OCI-LY1 (cell line): ENCODE measurements around the gene PDGFD.
A peak's percentile ranks its signal among the peaks of the same experiment; 100 is the strongest.

Experiments
- H2AFZ ChIP-seq: fragments of 200-600 bp; sonication (generic), shearing (Covaris generic); 2 replicates; pipeline ENCODE4 v1.6.0; 2014; ENCODE audit warnings: antibody characterized with exemption, mild to moderate bottlenecking, low read length
- H3F3A ChIP-seq: fragments of 200-600 bp; sonication (generic), shearing (Covaris generic); 2 replicates; pipeline ENCODE4 v1.6.0; 2014; ENCODE audit warnings: mild to moderate bottlenecking, antibody characterized with exemption, low read length, moderate library complexity; ENCODE audit not compliant: insufficient read depth
- H3K27ac ChIP-seq: fragments of 200-600 bp; sonication (generic); 2 replicates; pipeline ENCODE4 v1.5.1; 2014; ENCODE audit warnings: low read length, mixed run types, mild to moderate bottlenecking, low read depth; ENCODE audit not compliant: poor library complexity, severe bottlenecking
- H3K27me3 ChIP-seq: fragments of 200-600 bp; sonication (generic); 2 replicates; pipeline ENCODE4 v1.6.0; 2014; ENCODE audit warnings: antibody characterized with exemption, mild to moderate bottlenecking, low read length, moderate library complexity; ENCODE audit not compliant: insufficient read depth
- H3K36me3 ChIP-seq: fragments of 200-600 bp; sonication (generic); 2 replicates; pipeline ENCODE4 v1.6.1; 2014; ENCODE audit warnings: mild to moderate bottlenecking, antibody characterized with exemption, low read length, moderate library complexity, mixed read lengths; ENCODE audit not compliant: insufficient read depth
- H3K4me1 ChIP-seq: fragments of 200-600 bp; sonication (generic); 2 replicates; pipeline ENCODE4 v1.5.1; 2014; ENCODE audit warnings: mild to moderate bottlenecking, low read length, moderate library complexity; ENCODE audit not compliant: insufficient read depth, severe bottlenecking
- H3K4me2 ChIP-seq: fragments of 200-600 bp; sonication (generic), shearing (Covaris generic); 2 replicates; pipeline ENCODE4 v1.6.1; 2014; ENCODE audit warnings: low read length
- H3K4me3 ChIP-seq: fragments of 200-600 bp; sonication (generic); 2 replicates; pipeline ENCODE4 v1.5.1; 2014; ENCODE audit warnings: low read length, low read depth, mild to moderate bottlenecking, mixed read lengths; ENCODE audit not compliant: poor library complexity, severe bottlenecking
- H3K79me2 ChIP-seq: fragments of 200-600 bp; shearing (Covaris generic); 2 replicates; pipeline ENCODE4 v1.6.1; 2016; ENCODE audit warnings: mixed run types, low read length, mixed read lengths; ENCODE audit not compliant: insufficient read depth
- H3K9ac ChIP-seq: fragments of 200-600 bp; sonication (generic), shearing (Covaris generic); 2 replicates; pipeline ENCODE4 v1.6.1; 2014; ENCODE audit warnings: mild to moderate bottlenecking, low read length, mixed read lengths
- H3K9me2 ChIP-seq: fragments of 200-600 bp; sonication (generic), shearing (Covaris generic); 2 replicates; pipeline ENCODE4 v1.6.1; 2014; ENCODE audit warnings: low read depth, mild to moderate bottlenecking, low read length, mixed read lengths
- H3K9me3 ChIP-seq: fragments of 200-600 bp; shearing (Covaris generic); 2 replicates; pipeline ENCODE4 v1.6.1; 2014; ENCODE audit warnings: low read length, mixed read lengths
- H4K20me1 ChIP-seq: fragments of 200-600 bp; sonication (generic), shearing (Covaris generic); 2 replicates; pipeline ENCODE4 v1.6.0; 2016; ENCODE audit warnings: mild to moderate bottlenecking, low read length; ENCODE audit not compliant: insufficient read depth
- EZH2 ChIP-seq: fragments of 200-600 bp; sonication (generic), shearing (Covaris generic); IDR thresholded peaks from 2 replicates; pipeline ENCODE4 v1.8.0; 2017; ENCODE audit warnings: borderline replicate concordance, mixed run types, mild to moderate bottlenecking, antibody characterized with exemption, low read length, moderate library complexity, mixed read lengths
- TF ChIP-seq, protein P1 (sequence below): fragments of 200-600 bp; sonication (generic), shearing (Covaris generic); IDR thresholded peaks from 2 replicates; pipeline ENCODE4 v1.5.1; 2017; ENCODE audit warnings: mild to moderate bottlenecking, antibody characterized with exemption, low read length, moderate library complexity, mixed read lengths

Gene PDGFD

DNA sequence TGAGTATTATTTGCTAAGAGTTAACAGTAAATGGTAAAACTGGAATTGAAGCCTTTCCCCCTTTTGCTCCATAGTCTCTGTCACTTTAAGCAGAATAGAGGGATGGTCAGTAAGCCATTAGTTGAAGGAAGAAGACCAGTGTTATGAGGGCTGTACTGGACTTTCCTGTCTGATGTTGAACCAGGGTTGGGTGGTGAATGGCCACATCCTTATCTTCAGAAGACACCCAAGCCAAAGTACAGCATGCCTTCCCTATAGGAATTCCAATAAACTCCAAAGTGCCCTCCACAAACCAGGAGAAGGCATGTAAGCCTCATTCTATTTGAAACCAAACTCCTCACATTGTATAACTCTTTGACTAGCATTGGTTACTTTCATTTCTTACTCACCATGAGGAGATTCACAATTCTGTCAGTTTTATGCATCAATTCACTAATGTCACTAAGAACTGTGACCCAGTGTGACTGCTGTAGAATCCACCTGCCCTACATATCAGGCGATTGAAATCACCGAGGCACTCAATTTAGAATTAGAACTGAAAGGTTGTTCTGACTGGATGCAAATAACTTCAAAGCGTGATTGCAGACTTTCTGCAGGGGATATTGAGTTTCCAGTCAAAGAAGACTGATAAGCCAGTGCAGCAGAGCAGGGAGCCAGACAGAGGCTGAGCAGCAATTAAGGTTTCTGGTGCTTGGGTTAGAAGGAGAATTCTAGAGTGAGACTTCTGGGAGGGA lies 234.6 kb downstream of the PDGFD start:
- H3K9me3 ChIP-seq, result no peaks in the 10 kb centered on the region
- H3K4me1 ChIP-seq, result peaks cover 25% of the 10 kb centered on the region
- no peaks in the 10 kb centered on the region for H3F3A ChIP-seq
- H3K79me2 ChIP-seq, result no peaks in the 10 kb centered on the region
- H4K20me1 ChIP-seq, result no peaks in the 10 kb centered on the region
- H2AFZ ChIP-seq, result no peak overlapping the region
- H3K9me2 ChIP-seq, result no peaks in the 10 kb centered on the region
- H3K27me3 ChIP-seq, result no peaks in the 10 kb centered on the region
- no peaks in the 10 kb centered on the region for H3K36me3 ChIP-seq
- TF ChIP-seq EZH2, result no peak
- TF ChIP-seq, protein P1, sequence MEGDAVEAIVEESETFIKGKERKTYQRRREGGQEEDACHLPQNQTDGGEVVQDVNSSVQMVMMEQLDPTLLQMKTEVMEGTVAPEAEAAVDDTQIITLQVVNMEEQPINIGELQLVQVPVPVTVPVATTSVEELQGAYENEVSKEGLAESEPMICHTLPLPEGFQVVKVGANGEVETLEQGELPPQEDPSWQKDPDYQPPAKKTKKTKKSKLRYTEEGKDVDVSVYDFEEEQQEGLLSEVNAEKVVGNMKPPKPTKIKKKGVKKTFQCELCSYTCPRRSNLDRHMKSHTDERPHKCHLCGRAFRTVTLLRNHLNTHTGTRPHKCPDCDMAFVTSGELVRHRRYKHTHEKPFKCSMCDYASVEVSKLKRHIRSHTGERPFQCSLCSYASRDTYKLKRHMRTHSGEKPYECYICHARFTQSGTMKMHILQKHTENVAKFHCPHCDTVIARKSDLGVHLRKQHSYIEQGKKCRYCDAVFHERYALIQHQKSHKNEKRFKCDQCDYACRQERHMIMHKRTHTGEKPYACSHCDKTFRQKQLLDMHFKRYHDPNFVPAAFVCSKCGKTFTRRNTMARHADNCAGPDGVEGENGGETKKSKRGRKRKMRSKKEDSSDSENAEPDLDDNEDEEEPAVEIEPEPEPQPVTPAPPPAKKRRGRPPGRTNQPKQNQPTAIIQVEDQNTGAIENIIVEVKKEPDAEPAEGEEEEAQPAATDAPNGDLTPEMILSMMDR, result no peak
- no peak overlapping the region for H3K4me3 ChIP-seq
- H3K4me2 ChIP-seq, result peak overlapping the region; percentile 47
- peak overlapping the region; percentile 14 for H3K27ac ChIP-seq
- no peak overlapping the region; the same call in 1 of the 2 replicates for H3K9ac ChIP-seq

DNA sequence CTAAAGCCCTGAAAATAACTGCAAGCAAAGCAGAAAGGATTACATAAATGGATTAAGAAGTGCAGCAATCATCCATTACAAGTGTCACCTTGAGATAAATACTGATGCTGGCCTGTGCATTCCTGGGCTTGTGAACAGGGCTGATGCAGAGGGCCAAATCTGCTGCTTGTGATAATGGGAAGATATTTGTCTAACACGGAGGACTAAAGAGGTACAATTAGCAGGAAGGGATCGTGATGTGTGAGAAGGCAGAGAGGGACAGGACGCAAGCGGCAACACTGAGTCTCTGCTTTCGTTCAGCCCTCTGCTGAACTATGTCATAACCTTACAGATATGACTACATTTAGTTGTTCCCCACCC lies 235.2 kb downstream of the PDGFD start:
- no peak for TF ChIP-seq EZH2
- TF ChIP-seq, protein P1, result no peak
- no peak overlapping the region for H2AFZ ChIP-seq

DNA sequence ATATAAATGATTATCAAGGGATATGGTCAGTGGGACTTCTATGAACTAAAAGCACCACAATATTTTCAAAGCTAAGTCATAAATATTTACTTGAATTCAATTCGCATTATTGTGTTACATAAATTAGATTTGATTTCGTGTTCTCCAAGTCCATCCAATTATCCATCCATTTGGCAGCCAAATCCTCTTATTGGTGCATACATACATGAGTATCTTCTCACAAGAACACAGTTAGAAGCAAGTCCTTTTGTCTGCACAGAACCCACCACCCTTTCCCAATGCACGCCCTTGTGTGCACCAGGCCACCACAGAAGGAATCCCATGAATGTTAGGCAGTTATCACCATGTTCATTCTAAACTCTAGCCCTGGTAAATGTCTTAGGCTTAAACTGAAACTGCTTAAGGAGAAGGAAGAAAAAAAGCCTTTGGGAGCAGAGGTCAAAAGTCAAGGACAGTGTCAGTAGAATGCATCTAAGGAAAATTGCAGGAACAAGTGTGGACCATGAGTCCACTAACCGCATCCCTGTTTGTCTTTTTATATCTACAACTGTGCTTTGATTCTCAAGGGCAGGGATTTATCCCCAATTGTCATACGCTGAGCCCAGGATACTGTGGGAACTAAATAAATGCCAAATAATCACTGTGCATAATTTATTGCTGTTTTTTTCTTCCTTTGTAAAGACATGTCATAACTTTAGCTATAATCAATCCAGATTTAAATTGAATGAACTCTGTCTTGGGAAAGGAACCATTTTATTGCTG lies 235.7 kb downstream of the PDGFD start:
- H3K79me2 ChIP-seq, result no peaks in the 10 kb centered on the region
- peaks cover 36% of the 10 kb centered on the region for H3K4me1 ChIP-seq
- no peaks in the 10 kb centered on the region for H3K9me2 ChIP-seq
- no peak overlapping the region for H3K9ac ChIP-seq
- no peaks in the 10 kb centered on the region for H4K20me1 ChIP-seq
- H3K36me3 ChIP-seq, result no peaks in the 10 kb centered on the region
- no peaks in the 10 kb centered on the region for H3F3A ChIP-seq
- H3K9me3 ChIP-seq, result no peaks in the 10 kb centered on the region
- H3K4me2 ChIP-seq, result no peak overlapping the region
- TF ChIP-seq EZH2, result no peak
- TF ChIP-seq, protein P1, result no peak
- no peaks in the 10 kb centered on the region for H3K27me3 ChIP-seq
- H3K27ac ChIP-seq, result no peak overlapping the region
- H2AFZ ChIP-seq, result no peak overlapping the region
- no peak overlapping the region for H3K4me3 ChIP-seq

More for the DNA sequence above, 235.2 kb downstream of the PDGFD start:
- no peaks in the 10 kb centered on the region for H3K79me2 ChIP-seq
- no peaks in the 10 kb centered on the region for H3F3A ChIP-seq
- no peaks in the 10 kb centered on the region for H3K9me2 ChIP-seq
- H3K9me3 ChIP-seq, result no peaks in the 10 kb centered on the region
- H3K4me2 ChIP-seq, result no peak overlapping the region
- H3K4me3 ChIP-seq, result no peak overlapping the region
- H4K20me1 ChIP-seq, result no peaks in the 10 kb centered on the region
- no peaks in the 10 kb centered on the region for H3K27me3 ChIP-seq
- H3K9ac ChIP-seq, result no peak overlapping the region
- peak overlapping the region; percentile 14 for H3K27ac ChIP-seq
- peaks cover 30% of the 10 kb centered on the region for H3K4me1 ChIP-seq
- no peaks in the 10 kb centered on the region for H3K36me3 ChIP-seq
